Body of pancreas (tissue), 4 donors: ENCODE results near the gene TRNP1. TPM values are rescaled to one million over a fixed set of nuclear protein-coding genes. Genes with fewer than 3 reads are reported as not detected.

Experiments
- ATAC-seq: fragments of 150-250 bp; one replicate; pipeline ENCODE4 v1.9.1; 2016
- DNase-seq, 4 donors: peaks; one replicate each; pipeline ENCODE4 v3.0.0-alpha.2; 2019
- H3K27ac ChIP-seq, 4 donors: fragments of 200-600 bp; sonication (generic); 1 replicate in 3 of 4; 2 replicates in 1 of 4; pipeline versions ENCODE4 v1.5.1 to v1.6.1; 2016 to 2019; ENCODE audit warnings: mild to moderate bottlenecking in 1 of 4, mixed read lengths in 1 of 4, moderate library complexity in 1 of 4
- H3K27me3 ChIP-seq, 2 donors: fragments of 200-600 bp; sonication (generic); one replicate each; pipeline ENCODE4 v1.6.0; 2016; ENCODE audit warnings: mild to moderate bottlenecking in 1 of 2
- H3K36me3 ChIP-seq, 2 donors: fragments of 200-600 bp; sonication (generic); replicated peaks in 1 of 2; 2 replicates each; pipeline ENCODE4 v1.5.1; 2016; ENCODE audit warnings: low read depth in 2 of 2; ENCODE audit not compliant: insufficient read depth in 1 of 2
- H3K4me1 ChIP-seq: fragments of 200-600 bp; sonication (generic); one replicate; pipeline ENCODE4 v1.6.0; 2016
- H3K4me3 ChIP-seq, 2 donors: fragments of 200-600 bp; sonication (generic); 1 replicate in 1 of 2; 2 replicates in 1 of 2; pipeline ENCODE4 v1.5.1; 2016 to 2019
- H3K9me3 ChIP-seq, 3 donors: fragments of 200-600 bp; sonication (generic); 1 replicate in 2 of 3; 2 replicates in 1 of 3; pipeline ENCODE4 v1.5.1; 2016
- CTCF ChIP-seq, 7 experiments: fragments of 450-650 bp in 4 of 7; fragments of 200-600 bp in 3 of 7; sonication (generic) in 3 of 7; IDR thresholded peaks; one replicate each; pipeline ENCODE4 v1.5.1; 2016 to 2019; ENCODE audit warnings: antibody characterized with exemption in 7 of 7
- POLR2A ChIP-seq, 3 donors: fragments of 450-650 bp; IDR thresholded peaks; one replicate each; pipeline ENCODE4 v1.6.1; 2016; ENCODE audit warnings: antibody characterized with exemption in 3 of 3, mild to moderate bottlenecking in 2 of 3
- WGBS, 2 donors: methylation state at CpG; one replicate each; pipeline ENCODE4 v1.1.5; 2017; 5-methylcytosine and 5-hydroxymethylcytosine counted together
- intact Hi-C: fragments of 100-400 bp; cut with DNase I; formaldehyde crosslinking; loops from one replicate; pipeline ENCODE4 v1.15.1; 2023
- total RNA-seq, 2 donors: library from RNA; depleted of rRNA; stranded (reverse); fragments of >200 nt; gene quantifications; one replicate each; pipeline ENCODE4 v1.1.0, GENCODE V29; 2016

The TRNP1 gene
- total RNA-seq, 2 donors from 2014 or later = 17.1 to 32.6 TPM

GRCh38 chr1:27025718-27026117 is 32.2 kb downstream of the TRNP1 start:
- H3K36me3 ChIP-seq = no peaks in the 10 kb centered on the region
- WGBS, 2 donors = 87 to 88% methylated on average over 4 of the region's 4 CpGs

GRCh38 chr1:27026621-27027574 is 33.4 kb downstream of the TRNP1 start:
- 73 to 85% methylated on average over 19 of the region's 19 CpGs for WGBS, 2 donors
- Histone ChIP-seq H3K4me3 (no peak overlapping the region), H3K36me3 (no peaks in the 10 kb centered on the region), H3K27ac (peak overlapping the region in 2 of 4 donors; percentile 53 to 54), H3K9me3 (no peaks in the 10 kb centered on the region), H3K4me1 (peaks cover 26% of the 10 kb centered on the region), H3K27me3 (no peaks in the 10 kb centered on the region)
- TF ChIP-seq POLR2A (IDR thresholded peaks at IDR 0.05) (no peak), CTCF (IDR thresholded peaks at IDR 0.05) (no peak)
- intact Hi-C loops = no loop called here
- ATAC-seq (no peak), DNase-seq (peak in 2 of 4 donors; percentile 36 to 53)

More at GRCh38 chr1:27025718-27026117, 32.2 kb downstream of the TRNP1 start:
- TF ChIP-seq POLR2A (IDR thresholded peaks at IDR 0.05) (no peak), CTCF (IDR thresholded peaks at IDR 0.05) (no peak)
- H3K4me3 ChIP-seq = no peak overlapping the region
- intact Hi-C loops = no loop called here
- no peak for DNase-seq
- peaks cover 15% of the 10 kb centered on the region for H3K4me1 ChIP-seq
- no peaks in the 10 kb centered on the region for H3K9me3 ChIP-seq
- no peak for ATAC-seq
- no peaks in the 10 kb centered on the region for H3K27me3 ChIP-seq
- H3K27ac ChIP-seq = no peak overlapping the region

- ATAC-seq (no peak), DNase-seq (peak in 1 of 4 donors; percentile 33)
- H3K27me3 ChIP-seq = no peaks in the 10 kb centered on the region
- 57 to 70% methylated on average over 8 of the region's 8 CpGs for WGBS, 2 donors
- no peaks in the 10 kb centered on the region for H3K9me3 ChIP-seq
- H3K4me1 ChIP-seq = peaks cover 28% of the 10 kb centered on the region
- TF ChIP-seq POLR2A (IDR thresholded peaks at IDR 0.05) (peak in 1 of 3 donors; percentile 31), CTCF (IDR thresholded peaks at IDR 0.05) (no peak)
- intact Hi-C loops = no loop called here
- no peaks in the 10 kb centered on the region for H3K36me3 ChIP-seq
- H3K4me3 ChIP-seq = no peak overlapping the region
- peak overlapping the region in 3 of 4 donors; percentile 51 to 54 (median 53) for H3K27ac ChIP-seq
Measured at GRCh38 chr1:27027575-27028250, 34.2 kb downstream of the TRNP1 start.

- intact Hi-C loops = no loop called here
- DNase-seq (no peak), ATAC-seq (no peak)
- no peaks in the 10 kb centered on the region for H3K27me3 ChIP-seq
- TF ChIP-seq CTCF (IDR thresholded peaks at IDR 0.05) (no peak), POLR2A (IDR thresholded peaks at IDR 0.05) (no peak)
- WGBS, 2 donors = 76 to 85% methylated on average over 7 to 9 of the region's 9 CpGs
- no peaks in the 10 kb centered on the region for H3K36me3 ChIP-seq
- H3K4me1 ChIP-seq = peaks cover 28% of the 10 kb centered on the region
- H3K27ac ChIP-seq = no peak overlapping the region
- H3K9me3 ChIP-seq = no peaks in the 10 kb centered on the region
- no peak overlapping the region for H3K4me3 ChIP-seq
Measured at GRCh38 chr1:27029517-27029916, 36.0 kb downstream of the TRNP1 start.
